ENCODE measurements around the gene CAP2. TPM values are rescaled to one million over a fixed set of nuclear protein-coding genes. Genes with fewer than 3 reads are reported as not detected.
"Not testable (repeated sequence)": the region's sequence is repeated elsewhere in the genome, so short reads cannot be mapped to it uniquely, and the experiment has no call there.

Gene CAP2
- total RNA-seq, 2 experiments from 2014 or later = not detected

DNA sequence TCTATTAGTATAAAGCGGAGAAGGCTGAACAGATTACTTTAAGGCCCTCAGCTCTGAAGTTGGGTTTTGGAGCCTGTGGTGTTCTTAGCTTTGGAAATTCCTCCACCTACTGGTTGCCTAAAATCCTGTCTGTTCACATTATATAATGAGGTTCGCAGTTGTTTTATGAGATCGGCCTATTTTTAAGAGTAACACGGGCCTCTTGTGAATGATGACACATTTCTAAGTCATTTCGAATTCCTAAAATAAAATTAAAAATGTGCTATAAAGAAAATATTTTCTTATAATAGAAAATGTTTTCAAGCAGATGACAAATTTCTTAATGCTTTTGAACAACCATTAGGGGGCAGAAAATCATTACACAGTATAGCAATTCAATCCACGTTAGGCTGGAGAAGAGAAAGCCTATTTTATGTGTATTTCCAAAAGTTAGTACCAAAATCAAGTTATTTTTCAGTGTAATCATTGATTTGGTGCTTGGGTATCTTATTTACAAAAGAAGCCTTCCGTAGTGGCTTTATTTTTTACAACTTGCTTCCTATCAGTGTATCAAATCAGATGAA, 190.9 kb downstream of the CAP2 start:
- Mint-ChIP-seq H3K27me3 (peaks cover 7% of the 10 kb centered on the region), H3K9me3 (no peaks in the 10 kb centered on the region), H3K36me3 (ENCODE audit: low read depth) (no peaks in the 10 kb centered on the region), H3K27ac (no peak overlapping the region), H3K4me3 (no peak overlapping the region), H3K4me1 (ENCODE audit: low read depth) (peaks cover 11% of the 10 kb centered on the region)
- no peak for DNase-seq
- TF ChIP-seq CTCF (IDR thresholded peaks at IDR 0.05) = peak; percentile 83
- ChIA-PET POLR2A (interaction anchor here (1.7 kb wide), 1 partner anchor 16 kb away, joined by 4 read pairs; no protein-coding TSS in a partner anchor), CTCF (interaction anchor here (0.6 to 2.6 kb wide), 22 partner anchors 8 to 434 kb away, joined by 3 to 19 read pairs (median 4); partner anchors contain the start of gene FAM8A1)
- peak; percentile 55 for ATAC-seq
- intact Hi-C loops (cut with micrococcal nuclease) = loop anchor here (1.0 to 5.0 kb wide), 2 partner anchors 233 to 428 kb away; no protein-coding TSS in a partner anchor

GRCh38 chr6:17585766-17586490, 192.5 kb downstream of the CAP2 start:
- CTCF ChIA-PET = interaction anchor here (1.1 to 2.6 kb wide), 5 partner anchors 15 to 432 kb away, joined by 3 to 19 read pairs (median 8); partner anchors contain the start of gene FAM8A1
- peak; percentile 29 for TF ChIP-seq CTCF (IDR thresholded peaks at IDR 0.05)
- intact Hi-C loops (cut with micrococcal nuclease) = no loop called here
- Mint-ChIP-seq H3K4me1 (ENCODE audit: low read depth) (peaks cover 17% of the 10 kb centered on the region), H3K4me3 (no peak overlapping the region), H3K36me3 (ENCODE audit: low read depth) (no peaks in the 10 kb centered on the region), H3K27ac (no peak overlapping the region), H3K27me3 (peaks cover 5% of the 10 kb centered on the region), H3K9me3 (no peaks in the 10 kb centered on the region)
- DNase-seq (no peak), ATAC-seq (peak; percentile 38)
- POLR2A ChIA-PET = interaction anchor here (1.7 kb wide), 1 partner anchor 15 kb away, joined by 4 read pairs; no protein-coding TSS in a partner anchor

DNA sequence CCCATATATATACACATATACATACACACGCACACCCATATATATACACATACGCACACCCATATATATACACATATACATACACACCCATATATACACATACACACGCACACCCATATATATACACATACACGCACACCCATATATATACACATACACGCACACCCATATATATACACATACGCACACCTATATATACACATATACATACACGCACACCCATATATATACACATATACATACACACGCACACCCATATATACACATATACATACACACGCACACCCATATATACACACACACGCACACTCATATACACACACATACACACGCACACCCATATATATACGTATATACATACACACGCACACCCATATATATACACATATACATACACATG, 193.2 kb downstream of the CAP2 start:
- H3K27me3 Mint-ChIP-seq; intact Hi-C loops (cut with micrococcal nuclease); POLR2A ChIA-PET; H3K4me3 Mint-ChIP-seq; H3K9me3 Mint-ChIP-seq; H3K36me3 Mint-ChIP-seq (ENCODE audit: low read depth); H3K27ac Mint-ChIP-seq; ATAC-seq; DNase-seq: not testable (repeated sequence)
- CTCF ChIA-PET = interaction anchor here (2.4 kb wide), 1 partner anchor 14 kb away, joined by 6 read pairs; the partner anchor contains the start of gene FAM8A1
- H3K4me1 Mint-ChIP-seq (ENCODE audit: low read depth) = peaks cover 19% of the 10 kb centered on the region

- Mint-ChIP-seq H3K36me3 (ENCODE audit: low read depth) (no peaks in the 10 kb centered on the region), H3K4me1 (ENCODE audit: low read depth) (peaks cover 19% of the 10 kb centered on the region), H3K27me3 (no peaks in the 10 kb centered on the region), H3K9me3 (no peaks in the 10 kb centered on the region), H3K27ac (no peak overlapping the region), H3K4me3 (no peak overlapping the region)
- DNase-seq (no peak), ATAC-seq (no peak)
- intact Hi-C loops (cut with micrococcal nuclease) = no loop called here
- POLR2A ChIA-PET = interaction anchor here (0.7 kb wide), 1 partner anchor 532 kb away, joined by 5 read pairs; no protein-coding TSS in a partner anchor
- CTCF ChIA-PET = interaction anchor here (1.5 kb wide), 1 partner anchor 13 kb away, joined by 9 read pairs; the partner anchor contains the start of gene FAM8A1
- TF ChIP-seq CTCF (IDR thresholded peaks at IDR 0.05) = no peak
These were observed 194.6 kb downstream of the CAP2 start for GRCh38 chr6:17588011-17588410.

GRCh38 chr6:17589406-17590096, 196.2 kb downstream of the CAP2 start:
- Mint-ChIP-seq H3K27ac (no peak overlapping the region), H3K36me3 (ENCODE audit: low read depth) (no peaks in the 10 kb centered on the region), H3K4me3 (no peak overlapping the region), H3K9me3 (no peaks in the 10 kb centered on the region), H3K27me3 (no peaks in the 10 kb centered on the region), H3K4me1 (ENCODE audit: low read depth) (peaks cover 14% of the 10 kb centered on the region)
- intact Hi-C loops (cut with micrococcal nuclease) = no loop called here
- ATAC-seq = peak; percentile 57
- no peak for DNase-seq
- CTCF ChIA-PET = interaction anchor here (1.2 to 1.5 kb wide), 2 partner anchors 11 to 227 kb away, joined by 5 to 9 read pairs; partner anchors contain the start of gene FAM8A1
- TF ChIP-seq CTCF (IDR thresholded peaks at IDR 0.05) = no peak
- POLR2A ChIA-PET = interaction anchor here (0.7 kb wide), 1 partner anchor 11 kb away, joined by 3 read pairs; no protein-coding TSS in a partner anchor
